HepG2 (cell line): ENCODE data around the gene COPS4. TPM values are rescaled to one million over a fixed set of nuclear protein-coding genes. Genes with fewer than 3 reads are reported as not detected.

ENCODE experiments used
- ATAC-seq: fragments of 200-7000 bp; cut with Tn5 transposase; 3 replicates; pipeline ENCODE4 v1.9.1; 2020; ENCODE audit warnings: mild to moderate bottlenecking, moderate library complexity
- BruUV-seq: library from RNA; stranded (reverse); fragments of 400-500 nt; replicated peaks from 2 replicates; lab custom pipeline; 2021; lab: Mats Ljungman, UMichigan
- CTCF ChIA-PET: fragments of 300-600 bp; formaldehyde crosslinking; extraction: SDS; loops from one replicate; lab custom pipeline; 2021; ENCODE audit warnings: low total read pairs, inconsistent platforms, low intra/inter-chr PET ratio; lab: Yijun Ruan, JAX
- POLR2A ChIA-PET: fragments of 350-600 bp; sonication (Branson Sonifier 250); formaldehyde crosslinking; loops from one replicate; lab custom pipeline; 2020; ENCODE audit warnings: antibody characterized with exemption, inconsistent platforms; lab: Yijun Ruan, JAX
- DNase-seq: peaks from one replicate; pipeline ENCODE4 v3.0.0-alpha.2; 2015; ENCODE audit warnings: low spot score
- FAIRE-seq: peaks from 3 replicates; lab custom pipeline; 2011; peaks lifted over from hg19 to GRCh38; lab: Jason Lieb, UNC
- H2AFZ ChIP-seq: one replicate; pipeline ENCODE4 v1.6.1; 2011; ENCODE audit warnings: low read length, inconsistent platforms
- H3K27ac ChIP-seq: fragments of 300-600 bp; 3 replicates; pipeline ENCODE4 v1.8.0; 2011; ENCODE audit warnings: mixed run types, mild to moderate bottlenecking, mixed read lengths, low read length, inconsistent platforms; ENCODE audit not compliant: insufficient read depth; ENCODE audit errors: extremely low read length
- H3K27me3 ChIP-seq, 2 experiments: fragments of 200-600 bp in 1 of 2; 2 replicates in 1 of 2; 3 replicates in 1 of 2; pipeline versions ENCODE4 v1.6.0 to v1.8.0; 2011; ENCODE audit warnings: low read length in 2 of 2, mild to moderate bottlenecking in 2 of 2, moderate library complexity in 2 of 2, inconsistent platforms in 1 of 2; ENCODE audit not compliant: insufficient read depth in 2 of 2, control insufficient read depth in 1 of 2
- H3K36me3 ChIP-seq, 2 experiments: fragments of 200-600 bp in 1 of 2; replicated peaks in 1 of 2; 2 replicates in 1 of 2; 3 replicates in 1 of 2; pipeline versions ENCODE4 v1.5.1 to v1.8.0; 2011; ENCODE audit warnings: low read length in 2 of 2, inconsistent platforms in 1 of 2; ENCODE audit not compliant: insufficient read depth in 2 of 2, control insufficient read depth in 1 of 2
- H3K4me1 ChIP-seq: 2 replicates; pipeline ENCODE4 v1.5.1; 2012; ENCODE audit warnings: low read length, inconsistent platforms; ENCODE audit not compliant: insufficient read depth
- H3K4me2 ChIP-seq: 2 replicates; pipeline ENCODE4 v1.6.0; 2011; ENCODE audit warnings: low read depth, low read length, inconsistent platforms
- H3K4me3 ChIP-seq, 3 experiments: fragments of 200-600 bp in 1 of 3; sonication (generic), shearing (Covaris generic) in 1 of 3; replicated peaks in 1 of 3; 2 replicates each; pipeline ENCODE4 v1.5.1; 2011 to 2016; ENCODE audit warnings: low read length in 3 of 3, inconsistent platforms in 2 of 3, low read depth in 2 of 3, mild to moderate bottlenecking in 2 of 3, control low read depth in 1 of 3, mixed read lengths in 1 of 3; ENCODE audit not compliant: insufficient read depth in 1 of 3
- H3K79me2 ChIP-seq: one replicate; pipeline ENCODE4 v1.6.1; 2011; ENCODE audit warnings: low read length, inconsistent platforms; ENCODE audit not compliant: insufficient read depth
- H3K9ac ChIP-seq: 2 replicates; pipeline ENCODE4 v1.6.0; 2011; ENCODE audit warnings: mild to moderate bottlenecking, low read depth, low read length, inconsistent platforms; ENCODE audit not compliant: insufficient read depth
- H3K9me3 ChIP-seq: 2 replicates; pipeline ENCODE4 v1.5.1; 2012; ENCODE audit warnings: mild to moderate bottlenecking, low read length
- H4K20me1 ChIP-seq: 2 replicates; pipeline ENCODE4 v1.6.0; 2011; ENCODE audit warnings: inconsistent platforms, mild to moderate bottlenecking, low read length, moderate library complexity; ENCODE audit not compliant: insufficient read depth
- ARNT ChIP-seq: fragments of 450-650 bp; IDR thresholded peaks from 2 replicates; pipeline ENCODE4 v1.6.1; 2017
- FOXJ3 ChIP-seq: sonication (generic); formaldehyde crosslinking; IDR thresholded peaks from 2 replicates; pipeline ENCODE4 v1.4.0; 2020; ENCODE audit warnings: missing genetic modification reagents, mild to moderate bottlenecking, borderline replicate concordance
- MTA3 ChIP-seq: sonication (generic); formaldehyde crosslinking; IDR thresholded peaks from 2 replicates; pipeline ENCODE4 v1.4.0; 2020; ENCODE audit warnings: missing genetic modification reagents
- NFKBIZ ChIP-seq: IDR thresholded peaks from 2 replicates; pipeline ENCODE4 v1.6.1; 2018; ENCODE audit warnings: missing genetic modification reagents, missing compliant biosample characterization
- PITX1 ChIP-seq: sonication (generic); formaldehyde crosslinking; IDR thresholded peaks from 2 replicates; pipeline ENCODE4 v1.5.1; 2020; ENCODE audit warnings: mild to moderate bottlenecking, missing genetic modification reagents
- SNRNP70 ChIP-seq: fragments of 200-400 bp; formaldehyde crosslinking; IDR thresholded peaks from 2 replicates; pipeline ENCODE4 v1.6.1; 2017; ENCODE audit warnings: mild to moderate bottlenecking, low read depth, low read length, moderate library complexity
- TCF12 ChIP-seq, 2 experiments: fragments of 450-650 bp in 1 of 2; sonication (generic) in 1 of 2; formaldehyde crosslinking in 1 of 2; IDR thresholded peaks; 2 replicates each; pipeline versions ENCODE4 v1.6.1 to v1.8.0; 2017 to 2022; ENCODE audit warnings: antibody characterized with exemption in 1 of 2, mild to moderate bottlenecking in 1 of 2, missing genetic modification reagents in 1 of 2, moderate library complexity in 1 of 2
- ZFP36L1 ChIP-seq: sonication (generic); formaldehyde crosslinking; IDR thresholded peaks from 2 replicates; pipeline ENCODE4 v1.8.0; 2022; ENCODE audit warnings: mild to moderate bottlenecking, missing genetic modification reagents, moderate library complexity
- ZNF263 ChIP-seq: sonication (generic); formaldehyde crosslinking; IDR thresholded peaks from 2 replicates; pipeline ENCODE4 v1.4.0; 2020; ENCODE audit warnings: missing genetic modification reagents
- ZNF337 ChIP-seq: sonication (generic); formaldehyde crosslinking; IDR thresholded peaks from 2 replicates; pipeline ENCODE4 v1.5.1; 2020; ENCODE audit warnings: missing genetic modification reagents, low read depth, mild to moderate bottlenecking, borderline replicate concordance
- ZNF777 ChIP-seq: sonication (generic); formaldehyde crosslinking; IDR thresholded peaks from 2 replicates; pipeline ENCODE4 v1.4.0; 2020; ENCODE audit warnings: missing genetic modification reagents
- WGBS: methylation state at CpG from one replicate; pipeline ENCODE4 v1.1.6; 2017; ENCODE audit warnings: low lambda C conversion rate; 5-methylcytosine and 5-hydroxymethylcytosine counted together
- in situ Hi-C: cut with HindIII; loops from 2 replicates; pipeline ENCODE4 v1.10.0; 2017; ENCODE audit warnings: low pct_unique_long_range_greater_than_20kb; ENCODE audit not compliant: extremely low pct_ligation_motif_present
- intact Hi-C: fragments of 100-400 bp; cut with micrococcal nuclease; formaldehyde crosslinking; loops from one replicate; pipeline ENCODE4 v1.10.0; 2022; ENCODE audit not compliant: unreplicated experiment
- polyA plus RNA-seq, 8 experiments: library from polyadenylated mRNA; depleted of rRNA in 3 of 8; stranded (reverse) in 7 of 8; unstranded in 1 of 8; fragments of >200 nt; fragmentation: Illumina TruSeq in 4 of 8; extraction: Trizol in 4 of 8; gene quantifications; 2 replicates each; pipeline versions ENCODE4 v1.2.1 to v1.2.3, GENCODE V29; 2011 to 2016; ENCODE audit warnings: low read depth in 4 of 8, missing spikeins in 1 of 8, mixed read lengths in 1 of 8; ENCODE audit not compliant: insufficient read depth in 1 of 8
- total RNA-seq, 5 experiments: library from RNA; depleted of rRNA; stranded (reverse); fragments of >200 nt; fragmentation: Illumina TruSeq; extraction: Trizol; gene quantifications; 2 replicates each; pipeline ENCODE4 v1.2.3, GENCODE V29; 2016; ENCODE audit warnings: low read depth in 1 of 5
- TF ChIP-seq, protein P1 (sequence below): sonication (generic); formaldehyde crosslinking; IDR thresholded peaks from 2 replicates; pipeline ENCODE4 v1.4.0; 2020; ENCODE audit warnings: missing genetic modification reagents; ENCODE audit errors: not compliant biosample characterization
- TF ChIP-seq, protein P2 (sequence below): sonication (generic); formaldehyde crosslinking; IDR thresholded peaks from 2 replicates; pipeline ENCODE4 v1.4.0; 2020; ENCODE audit warnings: missing genetic modification reagents

COPS4 gene
- total and polyA plus RNA-seq, 2 of the 13 experiments (the other 11 are each of a cell fraction or from before 2014, with no cell fraction given): 28.8 to 52.5 TPM

DNA sequence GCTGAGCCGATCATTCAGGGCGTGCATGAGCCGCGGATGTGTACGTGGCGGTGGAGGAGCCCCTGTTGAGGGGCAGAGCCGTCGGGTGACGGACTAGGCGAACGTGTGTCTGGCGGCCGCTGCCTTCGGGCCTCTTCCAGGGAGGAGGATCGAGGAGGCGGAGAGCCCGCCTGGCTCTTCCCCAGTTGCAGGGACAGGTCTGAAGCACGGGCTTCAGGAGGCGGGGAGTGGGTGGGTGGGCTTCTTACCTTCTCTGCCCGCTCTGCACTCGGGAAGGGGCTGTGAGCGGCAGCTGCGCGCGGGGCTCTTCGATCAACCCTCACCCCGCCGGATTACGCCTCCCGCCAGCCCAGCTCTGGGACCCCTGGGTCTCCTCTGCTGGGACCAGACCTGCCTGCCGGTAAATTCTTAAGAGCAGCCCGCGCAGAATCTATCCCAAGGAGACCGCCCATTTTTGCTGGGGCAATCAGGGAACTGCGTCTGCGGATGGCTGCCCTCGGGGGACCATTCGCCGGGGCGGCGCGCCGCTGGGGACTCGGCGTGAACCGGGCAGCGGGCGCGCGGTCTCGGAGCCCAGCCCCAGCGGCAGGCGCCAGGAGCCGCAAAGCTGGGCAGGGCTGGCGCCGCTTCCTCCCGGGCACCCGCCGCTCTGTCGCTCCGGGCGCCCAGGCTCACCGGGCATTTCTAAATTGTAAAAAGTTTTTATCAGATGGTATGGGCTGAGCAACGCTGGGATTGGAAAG, 74.7 kb downstream of the COPS4 start:
- no peak overlapping the region for H3K27ac ChIP-seq
- FAIRE-seq: no peak
- BruUV-seq: no TSS peak

More for the DNA sequence above, 74.7 kb downstream of the COPS4 start:
- Histone ChIP-seq H4K20me1 (peaks cover 3% of the 10 kb centered on the region; the same call in 1 of the 2 replicates), H3K4me2 (no peak overlapping the region), H2AFZ (no peak overlapping the region), H3K9ac (no peak overlapping the region), H3K9me3 (no peaks in the 10 kb centered on the region), H3K4me1 (peaks cover 27% of the 10 kb centered on the region), H3K79me2 (peaks cover 49% of the 10 kb centered on the region), H3K4me3 (no peak overlapping the region), H3K36me3 (peaks cover 4 to 17% of the 10 kb centered on the region in 2 experiments), H3K27me3 (no peaks in the 10 kb centered on the region)
- intact Hi-C loops (no loop called here), in situ Hi-C loops (no loop called here)
- DNase-seq (no peak), ATAC-seq (no peak)
- WGBS: 97% methylated on average over 26 of the region's 64 CpGs
- ChIA-PET POLR2A (no interaction called here), CTCF (no interaction called here)
- TF ChIP-seq PITX1 (CRISPR knock-in tag): no peak
- TF ChIP-seq, protein P1, sequence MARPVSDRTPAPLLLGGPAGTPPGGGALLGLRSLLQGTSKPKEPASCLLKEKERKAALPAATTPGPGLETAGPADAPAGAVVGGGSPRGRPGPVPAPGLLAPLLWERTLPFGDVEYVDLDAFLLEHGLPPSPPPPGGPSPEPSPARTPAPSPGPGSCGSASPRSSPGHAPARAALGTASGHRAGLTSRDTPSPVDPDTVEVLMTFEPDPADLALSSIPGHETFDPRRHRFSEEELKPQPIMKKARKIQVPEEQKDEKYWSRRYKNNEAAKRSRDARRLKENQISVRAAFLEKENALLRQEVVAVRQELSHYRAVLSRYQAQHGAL: no peak
- no peak for TF ChIP-seq FOXJ3
- TF ChIP-seq TCF12 (IDR thresholded peaks at IDR 0.05): no peak
- no peak for TF ChIP-seq TCF12 (CRISPR knock-in tag; IDR thresholded peaks at IDR 0.05)
- no peak for TF ChIP-seq ZNF777 (CRISPR knock-in tag)
- no peak for TF ChIP-seq ZNF263
- TF ChIP-seq ZNF337 (CRISPR knock-in tag): no peak
- TF ChIP-seq ZFP36L1: no peak
- TF ChIP-seq ARNT: no peak
- no peak for TF ChIP-seq NFKBIZ (CRISPR knock-in tag)
- TF ChIP-seq MTA3 (CRISPR knock-in tag): no peak
- TF ChIP-seq, protein P2, sequence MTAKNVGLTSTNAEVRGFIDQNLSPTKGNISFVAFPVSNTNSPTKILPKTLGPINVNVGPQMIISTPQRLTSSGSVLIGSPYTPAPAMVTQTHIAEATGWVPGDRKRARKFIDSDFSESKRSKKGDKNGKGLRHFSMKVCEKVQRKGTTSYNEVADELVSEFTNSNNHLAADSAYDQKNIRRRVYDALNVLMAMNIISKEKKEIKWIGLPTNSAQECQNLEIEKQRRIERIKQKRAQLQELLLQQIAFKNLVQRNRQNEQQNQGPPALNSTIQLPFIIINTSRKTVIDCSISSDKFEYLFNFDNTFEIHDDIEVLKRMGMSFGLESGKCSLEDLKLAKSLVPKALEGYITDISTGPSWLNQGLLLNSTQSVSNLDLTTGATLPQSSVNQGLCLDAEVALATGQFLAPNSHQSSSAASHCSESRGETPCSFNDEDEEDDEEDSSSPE (CRISPR knock-in tag): no peak
- no peak for TF ChIP-seq SNRNP70
